Hepatocyte (in vitro differentiated cells): ENCODE results near the gene ARHGDIB.

ENCODE experiments used
- CTCF ChIP-seq: fragments of 200-600 bp; sonication (generic); IDR thresholded peaks from 2 replicates; pipeline ENCODE4 v1.5.1; 2016; ENCODE audit warnings: antibody characterized with exemption, mild to moderate bottlenecking; ENCODE audit not compliant: poor library complexity
- EZH2phosphoT487 ChIP-seq: fragments of 200-600 bp; sonication (generic); IDR thresholded peaks from one replicate; pipeline ENCODE4 v1.6.1; 2018; ENCODE audit warnings: antibody characterized with exemption, mild to moderate bottlenecking, low read depth, moderate library complexity; ENCODE audit not compliant: unreplicated experiment, severe bottlenecking

GRCh38 chr12:14900521-14901227 is 60.7 kb downstream of the ARHGDIB start:
- no peak for TF ChIP-seq CTCF
- TF ChIP-seq EZH2phosphoT487 = no peak
